Measurements from ENCODE around the gene PRKACA. TPM values are rescaled to one million over a fixed set of nuclear protein-coding genes. Genes with fewer than 3 reads are reported as not detected.

The PRKACA gene
- total RNA-seq, 1 donor from 2014 or later, result 514 TPM

Other genes with a start within 250 kb of the PRKACA start
- gene NANOS3, start 240.6 kb downstream of the PRKACA start, total RNA-seq, result 0.69 TPM
- 0.72 TPM for gene BRME1, start 211.6 kb downstream of the PRKACA start, total RNA-seq
- gene CC2D1A, start 211.6 kb downstream of the PRKACA start, total RNA-seq, result 19.6 TPM
- 2.0 TPM for gene PODNL1, start 179.3 kb downstream of the PRKACA start, total RNA-seq
- 18.2 TPM for gene DCAF15, start 165.3 kb downstream of the PRKACA start, total RNA-seq
- 15.7 TPM for gene RFX1, start 111.4 kb downstream of the PRKACA start, total RNA-seq
- gene RLN3, start 89.6 kb downstream of the PRKACA start, total RNA-seq, result not detected
- gene IL27RA, start 86.0 kb downstream of the PRKACA start, total RNA-seq, result 5.4 TPM
- gene PALM3, start 55.7 kb downstream of the PRKACA start, total RNA-seq, result not detected
- gene MISP3, start 45.0 kb downstream of the PRKACA start, total RNA-seq, result 6.8 TPM
- gene C19orf67, start 32.0 kb downstream of the PRKACA start, total RNA-seq, result not detected
- 58.0 TPM for gene SAMD1, start 27.0 kb downstream of the PRKACA start, total RNA-seq
- gene ASF1B, start 18.8 kb upstream of the PRKACA start, total RNA-seq, result 1.6 TPM
- 24.0 TPM for gene ADGRL1, start 88.4 kb upstream of the PRKACA start, total RNA-seq